ENCODE results near the gene AGAP6.
"Not testable (repeated sequence)": the region's sequence is repeated elsewhere in the genome, so short reads cannot be mapped to it uniquely, and the experiment has no call there.

Gene AGAP6

GRCh38 chr10:50059946-50060345 lies 71.7 kb downstream of the AGAP6 start:
- DNase-seq; H3K27me3 ChIP-seq (replicated peaks); in situ Hi-C loops (cut with HindIII; ENCODE audit: low pct_ligation_motif_present, low sequenced_read_pairs): not testable (repeated sequence)

More at GRCh38 chr10:50059946-50060345, 71.7 kb downstream of the AGAP6 start:
- H3K36me3 ChIP-seq (replicated peaks); H3K4me3 ChIP-seq (ENCODE audit: low read depth, low read length); H3K27ac ChIP-seq: not testable (repeated sequence)
